PC-3 (cell line): ENCODE measurements around the gene SPINDOC. TPM values are rescaled to one million over a fixed set of nuclear protein-coding genes. Genes with fewer than 3 reads are reported as not detected.

ENCODE experiments used
- ATAC-seq: fragments of 200-7000 bp; cut with Tn5 transposase; 2 replicates; pipeline ENCODE4 v1.9.1; 2020; ENCODE audit warnings: mild to moderate bottlenecking, moderate library complexity
- BruUV-seq: library from RNA; stranded (reverse); fragments of 400-500 nt; replicated peaks from 2 replicates; lab custom pipeline; 2021; lab: Mats Ljungman, UMichigan
- CTCF ChIA-PET: fragments of 300-600 bp; sonication (Branson Sonifier 250); formaldehyde crosslinking; loops from one replicate; lab custom pipeline; 2022; ENCODE audit warnings: antibody characterized with exemption; lab: Charles Lee
- POLR2A ChIA-PET: fragments of 300-600 bp; sonication (Branson Sonifier 250); formaldehyde crosslinking; loops from one replicate; lab custom pipeline; 2022; ENCODE audit warnings: antibody characterized with exemption; ENCODE audit not compliant: unreplicated experiment; lab: Charles Lee
- DNase-seq: peaks from one replicate; pipeline ENCODE4 v3.0.0-alpha.2; 2015
- H2AFZ ChIP-seq: fragments of 300-600 bp; sonication (generic); 2 replicates; pipeline ENCODE4 v1.6.0; 2016; ENCODE audit warnings: antibody characterized with exemption, low read length
- H3F3A ChIP-seq: fragments of 300-600 bp; sonication (generic); one replicate; pipeline ENCODE4 v1.6.0; 2017; ENCODE audit warnings: antibody characterized with exemption, low read length, control low read depth, mild to moderate bottlenecking; ENCODE audit not compliant: unreplicated experiment
- H3K27ac ChIP-seq: fragments of 300-600 bp; sonication (generic); 2 replicates; pipeline ENCODE4 v1.5.1; 2016; ENCODE audit warnings: mild to moderate bottlenecking, low read length
- H3K27me3 ChIP-seq: fragments of 300-600 bp; sonication (generic); 2 replicates; pipeline ENCODE4 v1.6.1; 2016; ENCODE audit warnings: low read length, mixed read lengths
- H3K36me3 ChIP-seq: fragments of 300-600 bp; sonication (generic); 2 replicates; pipeline ENCODE4 v1.6.1; 2016; ENCODE audit warnings: low read depth, mixed run types, low read length, mixed read lengths
- H3K4me1 ChIP-seq: fragments of 300-600 bp; sonication (generic); 2 replicates; pipeline ENCODE4 v1.5.1; 2016; ENCODE audit warnings: low read length; ENCODE audit not compliant: insufficient read depth
- H3K4me2 ChIP-seq: fragments of 300-600 bp; sonication (generic); 2 replicates; pipeline ENCODE4 v1.6.0; 2016; ENCODE audit warnings: low read length
- H3K4me3 ChIP-seq: fragments of 300-600 bp; sonication (generic); 2 replicates; pipeline ENCODE4 v1.5.1; 2016; ENCODE audit warnings: mild to moderate bottlenecking, low read length, mixed read lengths
- H3K79me2 ChIP-seq: fragments of 300-600 bp; sonication (generic); 2 replicates; pipeline ENCODE4 v1.6.1; 2017; ENCODE audit warnings: low read length, mixed read lengths
- H3K9ac ChIP-seq: fragments of 300-600 bp; sonication (generic); 2 replicates; pipeline ENCODE4 v1.6.0; 2016; ENCODE audit warnings: mild to moderate bottlenecking, low read length
- H3K9me2 ChIP-seq: fragments of 300-600 bp; sonication (generic); replicated peaks from 2 replicates; pipeline ENCODE4 v1.6.1; 2016; ENCODE audit warnings: mixed run types, low read length, mixed read lengths
- H3K9me3 ChIP-seq: fragments of 300-600 bp; sonication (generic); 2 replicates; pipeline ENCODE4 v1.6.1; 2016; ENCODE audit warnings: low read length, mixed read lengths
- H4K20me1 ChIP-seq: fragments of 300-600 bp; sonication (generic); 2 replicates; pipeline ENCODE4 v1.6.1; 2016; ENCODE audit warnings: low read length, mixed read lengths
- EZH2 ChIP-seq: fragments of 300-600 bp; sonication (generic); IDR thresholded peaks from one replicate; pipeline ENCODE4 v1.6.1; 2017; ENCODE audit warnings: antibody characterized with exemption, mild to moderate bottlenecking, low read length; ENCODE audit not compliant: unreplicated experiment
- EZH2phosphoT487 ChIP-seq: fragments of 300-600 bp; sonication (generic); IDR thresholded peaks from 2 replicates; pipeline ENCODE4 v1.6.1; 2018; ENCODE audit warnings: mild to moderate bottlenecking, antibody characterized with exemption, low read length, borderline replicate concordance
- intact Hi-C: fragments of 100-400 bp; cut with micrococcal nuclease; formaldehyde crosslinking; loops from 2 replicates; pipeline ENCODE4 v1.9.0; 2023
- total RNA-seq: library from RNA; depleted of rRNA; stranded (reverse); fragments of >200 nt; gene quantifications from 2 replicates; pipeline ENCODE4 v1.2.3, GENCODE V29; 2014
- TF ChIP-seq, protein P1 (sequence below): fragments of 300-600 bp; sonication (generic); conservative IDR thresholded peaks from 2 replicates; pipeline ENCODE4 v1.5.1; 2017; ENCODE audit warnings: antibody characterized with exemption, low read depth, mild to moderate bottlenecking, low read length

Gene SPINDOC
- total RNA-seq, 1 experiment from 2014 or later, result 61.5 TPM

DNA sequence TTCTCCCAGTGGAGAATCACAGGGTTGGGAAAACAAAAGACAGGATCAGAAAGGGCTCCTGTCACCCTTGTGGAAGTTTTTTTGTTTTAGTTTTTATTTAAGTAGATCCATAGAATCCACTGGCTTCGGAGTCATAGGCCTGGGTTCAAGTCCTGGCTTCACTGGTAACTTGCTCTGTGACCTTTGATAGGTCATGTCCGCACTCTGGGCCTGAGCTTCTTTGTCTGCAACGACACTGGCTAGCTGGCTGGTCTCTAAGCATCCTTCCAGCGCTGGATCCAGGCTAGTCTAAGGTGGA lies 46.0 kb upstream of the SPINDOC start:
- ChIA-PET POLR2A (interaction anchor here (0.7 kb wide), 1 partner anchor 84 kb away, joined by 9 read pairs; no protein-coding TSS in a partner anchor), CTCF (interaction anchor here (1.2 to 1.7 kb wide), 2 partner anchors 70 to 179 kb away, joined by 3 to 7 read pairs; no protein-coding TSS in a partner anchor)
- Histone ChIP-seq H4K20me1 (peaks cover 13% of the 10 kb centered on the region), H3K27me3 (no peaks in the 10 kb centered on the region), H3K9me3 (no peaks in the 10 kb centered on the region), H3K27ac (no peak overlapping the region), H3K9me2 (no peaks in the 10 kb centered on the region), H3K36me3 (no peaks in the 10 kb centered on the region), H3K79me2 (peaks cover 21% of the 10 kb centered on the region), H3K4me3 (peak overlapping the region; percentile 100), H3K4me1 (peaks cover 9% of the 10 kb centered on the region; the same call in 1 of the 2 replicates), H2AFZ (peak overlapping the region; percentile 79), H3K9ac (no peak overlapping the region; the same call in 1 of the 2 replicates), H3K4me2 (peak overlapping the region; percentile 100), H3F3A (peaks cover 7% of the 10 kb centered on the region)
- TF ChIP-seq, protein P1, sequence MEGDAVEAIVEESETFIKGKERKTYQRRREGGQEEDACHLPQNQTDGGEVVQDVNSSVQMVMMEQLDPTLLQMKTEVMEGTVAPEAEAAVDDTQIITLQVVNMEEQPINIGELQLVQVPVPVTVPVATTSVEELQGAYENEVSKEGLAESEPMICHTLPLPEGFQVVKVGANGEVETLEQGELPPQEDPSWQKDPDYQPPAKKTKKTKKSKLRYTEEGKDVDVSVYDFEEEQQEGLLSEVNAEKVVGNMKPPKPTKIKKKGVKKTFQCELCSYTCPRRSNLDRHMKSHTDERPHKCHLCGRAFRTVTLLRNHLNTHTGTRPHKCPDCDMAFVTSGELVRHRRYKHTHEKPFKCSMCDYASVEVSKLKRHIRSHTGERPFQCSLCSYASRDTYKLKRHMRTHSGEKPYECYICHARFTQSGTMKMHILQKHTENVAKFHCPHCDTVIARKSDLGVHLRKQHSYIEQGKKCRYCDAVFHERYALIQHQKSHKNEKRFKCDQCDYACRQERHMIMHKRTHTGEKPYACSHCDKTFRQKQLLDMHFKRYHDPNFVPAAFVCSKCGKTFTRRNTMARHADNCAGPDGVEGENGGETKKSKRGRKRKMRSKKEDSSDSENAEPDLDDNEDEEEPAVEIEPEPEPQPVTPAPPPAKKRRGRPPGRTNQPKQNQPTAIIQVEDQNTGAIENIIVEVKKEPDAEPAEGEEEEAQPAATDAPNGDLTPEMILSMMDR, result no peak
- no peak for TF ChIP-seq EZH2
- no peak for TF ChIP-seq EZH2phosphoT487
- intact Hi-C loops, result loop anchor here (2.0 to 10.0 kb wide), 3 partner anchors 72 to 378 kb away; partner anchors contain the start of gene MARK2
- DNase-seq, result no peak
- ATAC-seq, result no peak
- TSS peak; percentile 69 for BruUV-seq

DNA sequence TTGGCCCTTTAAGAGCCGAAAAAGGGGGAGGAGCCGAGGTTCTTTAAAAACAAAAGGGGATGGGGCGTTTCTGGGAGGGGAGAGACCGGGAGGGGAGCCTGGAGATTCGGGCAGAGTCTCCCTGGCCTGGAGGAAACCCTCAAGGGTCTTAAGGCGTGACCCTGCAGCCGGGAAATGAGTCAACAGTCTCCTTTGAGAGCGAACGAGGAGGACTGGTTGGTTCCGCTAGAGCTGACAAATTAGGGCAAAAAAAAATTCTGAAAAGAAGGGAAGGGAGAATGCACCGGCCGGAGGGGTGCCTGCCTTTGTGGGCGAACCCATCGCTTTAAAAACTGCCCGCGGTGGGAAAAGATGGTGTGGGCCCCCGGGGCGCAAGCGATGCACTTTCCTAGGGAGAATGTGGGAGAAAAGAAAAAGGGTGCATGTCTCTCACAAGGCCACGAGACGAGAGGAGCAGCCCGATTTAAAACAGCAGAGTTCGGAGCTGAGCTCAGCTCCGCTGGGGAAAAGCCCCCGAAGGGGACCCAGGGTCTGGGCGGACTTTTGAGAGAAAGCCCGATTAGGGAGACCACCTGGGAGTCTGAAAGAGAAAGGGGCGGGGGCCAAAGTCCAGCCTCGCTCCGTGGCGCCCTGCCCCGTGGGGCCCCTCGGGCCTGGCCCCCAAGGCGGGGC lies 45.6 kb upstream of the SPINDOC start:
- TF ChIP-seq EZH2, result no peak
- TF ChIP-seq, protein P1, result no peak
- TF ChIP-seq EZH2phosphoT487, result no peak
- Histone ChIP-seq H2AFZ (peak overlapping the region; percentile 79), H3K4me3 (peak overlapping the region; percentile 100), H3K36me3 (no peaks in the 10 kb centered on the region), H3K9ac (peak overlapping the region; percentile 70), H3K4me2 (peak overlapping the region; percentile 100), H3K9me2 (no peaks in the 10 kb centered on the region), H3K4me1 (peaks cover 9% of the 10 kb centered on the region; the same call in 1 of the 2 replicates), H4K20me1 (peaks cover 13% of the 10 kb centered on the region), H3F3A (peaks cover 7% of the 10 kb centered on the region), H3K9me3 (no peaks in the 10 kb centered on the region), H3K27me3 (no peaks in the 10 kb centered on the region), H3K27ac (no peak overlapping the region), H3K79me2 (peaks cover 21% of the 10 kb centered on the region)
- CTCF ChIA-PET, result interaction anchor here (0.6 to 1.7 kb wide), 3 partner anchors 70 to 178 kb away, joined by 3 to 7 read pairs (median 6); no protein-coding TSS in a partner anchor
- BruUV-seq, result no TSS peak
- POLR2A ChIA-PET, result interaction anchor here (0.6 to 0.7 kb wide), 3 partner anchors 55 to 1972 kb away, joined by 3 to 18 read pairs (median 9); no protein-coding TSS in a partner anchor
- peak; percentile 77 for DNase-seq
- ATAC-seq, result peak; percentile 44
- intact Hi-C loops, result loop anchor here (1.0 to 10.0 kb wide), 4 partner anchors 47 to 377 kb away; partner anchors contain the start of gene MARK2
